A673 (cell line): Measurements from ENCODE around the gene SMIM20. TPM values are rescaled to one million over a fixed set of nuclear protein-coding genes. Genes with fewer than 3 reads are reported as not detected.

Experiments
- BruUV-seq: library from RNA; stranded (reverse); fragments of 400-500 nt; replicated peaks from 2 replicates; lab custom pipeline; 2021; lab: Mats Ljungman, UMichigan
- CTCF ChIA-PET: fragments of 300-600 bp; sonication (Branson Sonifier 250); formaldehyde crosslinking; loops from one replicate; lab custom pipeline; 2022; ENCODE audit warnings: antibody characterized with exemption; lab: Charles Lee
- POLR2A ChIA-PET: fragments of 300-600 bp; sonication (Branson Sonifier 250); formaldehyde crosslinking; loops from one replicate; lab custom pipeline; 2022; ENCODE audit warnings: antibody characterized with exemption; ENCODE audit not compliant: low non-redundant PET; lab: Charles Lee
- DNase-seq: peaks from one replicate; pipeline ENCODE4 v3.0.0-alpha.2; 2015; ENCODE audit warnings: low spot score
- H3K27ac ChIP-seq: fragments of 200-600 bp; sonication (generic); 2 replicates; pipeline ENCODE4 v1.5.1; 2016; ENCODE audit warnings: mixed run types, low read depth, mild to moderate bottlenecking, mixed read lengths, antibody characterized with exemption, low read length; ENCODE audit not compliant: poor library complexity, severe bottlenecking
- H3K27me3 ChIP-seq: fragments of 200-600 bp; sonication (generic); replicated peaks from 2 replicates; pipeline ENCODE4 v1.6.1; 2017; ENCODE audit warnings: mixed run types, low read depth, mild to moderate bottlenecking, mixed read lengths, antibody characterized with exemption, low read length; ENCODE audit not compliant: insufficient read depth, poor library complexity
- H3K36me3 ChIP-seq: fragments of 200-600 bp; sonication (generic); 2 replicates; pipeline ENCODE4 v1.6.1; 2016; ENCODE audit warnings: mixed run types, mild to moderate bottlenecking, mixed read lengths, antibody characterized with exemption, low read length; ENCODE audit not compliant: insufficient read depth, poor library complexity, severe bottlenecking
- H3K4me1 ChIP-seq: fragments of 200-600 bp; sonication (generic); 2 replicates; pipeline ENCODE4 v1.6.1; 2017; ENCODE audit warnings: mixed run types, mild to moderate bottlenecking, mixed read lengths, antibody characterized with exemption, low read length; ENCODE audit not compliant: insufficient read depth, poor library complexity, severe bottlenecking
- H3K4me3 ChIP-seq: fragments of 200-600 bp; sonication (generic); 2 replicates; pipeline ENCODE4 v1.5.1; 2016; ENCODE audit warnings: low read depth, mixed run types, mild to moderate bottlenecking, mixed read lengths, low read length; ENCODE audit not compliant: poor library complexity, severe bottlenecking
- H3K9me3 ChIP-seq: fragments of 200-600 bp; sonication (generic); 2 replicates; pipeline ENCODE4 v1.6.1; 2016; ENCODE audit warnings: mixed run types, low read depth, mild to moderate bottlenecking, mixed read lengths, antibody characterized with exemption, low read length; ENCODE audit not compliant: poor library complexity, severe bottlenecking
- CTCF ChIP-seq: fragments of 300-800, 200-600 bp; sonication (generic); conservative IDR thresholded peaks from 2 replicates; pipeline ENCODE4 v1.5.1; 2017; ENCODE audit warnings: low read depth, mild to moderate bottlenecking, antibody characterized with exemption, low read length, moderate library complexity, mixed read lengths
- EZH2 ChIP-seq: fragments of 200-600 bp; sonication (generic); IDR thresholded peaks from 2 replicates; pipeline ENCODE4 v1.6.1; 2017; ENCODE audit warnings: borderline replicate concordance, low read depth, mild to moderate bottlenecking, mixed read lengths, antibody characterized with exemption, low read length; ENCODE audit not compliant: poor library complexity, severe bottlenecking
- intact Hi-C: fragments of 100-400 bp; cut with micrococcal nuclease; formaldehyde crosslinking; loops from one replicate; pipeline ENCODE4 v1.10.0; 2022; ENCODE audit not compliant: unreplicated experiment
- total RNA-seq: library from RNA; stranded (reverse); gene quantifications from 2 replicates; pipeline ENCODE4 v1.2.3, GENCODE V29; 2021

SMIM20 gene
- total RNA-seq, 1 experiment from 2014 or later = 25.2 TPM

GRCh38 chr4:25873632-25874129 lies 40.3 kb upstream of the SMIM20 start:
- H3K4me3 ChIP-seq = no peak overlapping the region
- intact Hi-C loops = no loop called here
- no TSS peak for BruUV-seq
- POLR2A ChIA-PET = no interaction called here
- CTCF ChIA-PET = no interaction called here
- H3K9me3 ChIP-seq = no peaks in the 10 kb centered on the region
- no peaks in the 10 kb centered on the region for H3K36me3 ChIP-seq
- H3K27ac ChIP-seq = no peak overlapping the region
- TF ChIP-seq EZH2 = no peak
- TF ChIP-seq CTCF = no peak
- no peaks in the 10 kb centered on the region for H3K4me1 ChIP-seq
- no peaks in the 10 kb centered on the region for H3K27me3 ChIP-seq
- no peak for DNase-seq

GRCh38 chr4:25874655-25875054 lies 39.4 kb upstream of the SMIM20 start:
- no peak for TF ChIP-seq EZH2
- TF ChIP-seq CTCF = no peak
- Histone ChIP-seq H3K27ac (no peak overlapping the region), H3K36me3 (no peaks in the 10 kb centered on the region), H3K4me1 (no peaks in the 10 kb centered on the region), H3K9me3 (no peaks in the 10 kb centered on the region), H3K27me3 (no peaks in the 10 kb centered on the region), H3K4me3 (no peak overlapping the region)
- intact Hi-C loops = no loop called here
- no TSS peak for BruUV-seq
- DNase-seq = no peak
- POLR2A ChIA-PET = no interaction called here
- CTCF ChIA-PET = no interaction called here

GRCh38 chr4:25875281-25875745 lies 38.7 kb upstream of the SMIM20 start:
- BruUV-seq = no TSS peak

More at GRCh38 chr4:25875281-25875745, 38.7 kb upstream of the SMIM20 start:
- H3K36me3 ChIP-seq = no peaks in the 10 kb centered on the region
- POLR2A ChIA-PET = no interaction called here
- no peaks in the 10 kb centered on the region for H3K9me3 ChIP-seq
- no peaks in the 10 kb centered on the region for H3K27me3 ChIP-seq
- CTCF ChIA-PET = no interaction called here
- H3K27ac ChIP-seq = no peak overlapping the region
- no peak overlapping the region for H3K4me3 ChIP-seq
- TF ChIP-seq CTCF (no peak), EZH2 (no peak)
- no peak for DNase-seq
- H3K4me1 ChIP-seq = no peaks in the 10 kb centered on the region
- intact Hi-C loops = no loop called here
